HEK293 (cell line): ENCODE results near the gene PSD4.
A peak's percentile ranks its signal among the peaks of the same experiment; 100 is the strongest.

Source experiments
- GLIS2 ChIP-seq: fragments of 450-650 bp; formaldehyde crosslinking; IDR thresholded peaks from 2 replicates; pipeline ENCODE4 v1.5.1; 2016; ENCODE audit warnings: missing biosample characterization, missing genetic modification characterization
- ZBTB17 ChIP-seq: fragments of 450-650 bp; formaldehyde crosslinking; IDR thresholded peaks from 2 replicates; pipeline ENCODE4 v1.5.1; 2016; ENCODE audit warnings: missing biosample characterization, missing genetic modification characterization
- ZBTB7A ChIP-seq: fragments of 450-650 bp; formaldehyde crosslinking; IDR thresholded peaks from 2 replicates; pipeline ENCODE4 v1.5.1; 2016; ENCODE audit warnings: low read depth, missing biosample characterization, missing genetic modification characterization
- ZNF133 ChIP-seq: fragments of 450-650 bp; formaldehyde crosslinking; IDR thresholded peaks from 2 replicates; pipeline ENCODE4 v1.5.1; 2016; ENCODE audit warnings: missing biosample characterization, missing genetic modification characterization
- ZNF138 ChIP-seq: fragments of 450-650 bp; formaldehyde crosslinking; IDR thresholded peaks from 2 replicates; pipeline ENCODE4 v1.5.1; 2016; ENCODE audit warnings: missing biosample characterization, missing genetic modification characterization, borderline replicate concordance
- ZNF2 ChIP-seq: fragments of 450-650 bp; formaldehyde crosslinking; IDR thresholded peaks from 2 replicates; pipeline ENCODE4 v1.5.1; 2016; ENCODE audit warnings: missing biosample characterization, missing genetic modification characterization
- ZNF266 ChIP-seq: fragments of 450-650 bp; formaldehyde crosslinking; IDR thresholded peaks from 2 replicates; pipeline ENCODE4 v1.5.1; 2016; ENCODE audit warnings: missing biosample characterization, missing genetic modification characterization, low read depth
- ZNF335 ChIP-seq: fragments of 450-650 bp; formaldehyde crosslinking; conservative IDR thresholded peaks from 2 replicates; pipeline ENCODE4 v1.5.1; 2016; ENCODE audit warnings: missing biosample characterization, missing genetic modification characterization
- ZNF341 ChIP-seq: fragments of 450-650 bp; formaldehyde crosslinking; IDR thresholded peaks from 2 replicates; pipeline ENCODE4; 2016; ENCODE audit warnings: low read depth, missing biosample characterization, missing genetic modification characterization
- ZNF555 ChIP-seq: fragments of 450-650 bp; formaldehyde crosslinking; conservative IDR thresholded peaks from 2 replicates; pipeline ENCODE4 v1.5.1; 2017; ENCODE audit warnings: missing biosample characterization, mild to moderate bottlenecking, missing genetic modification characterization, inconsistent platforms
- ZNF610 ChIP-seq: fragments of 450-650 bp; formaldehyde crosslinking; IDR thresholded peaks from 2 replicates; pipeline ENCODE4 v1.5.1; 2016; ENCODE audit warnings: missing biosample characterization, missing genetic modification characterization, borderline replicate concordance
- ZSCAN16 ChIP-seq: fragments of 450-650 bp; formaldehyde crosslinking; IDR thresholded peaks from 2 replicates; pipeline ENCODE4 v1.5.1; 2016; ENCODE audit warnings: missing biosample characterization, missing genetic modification characterization
- ZSCAN30 ChIP-seq: fragments of 450-650 bp; IDR thresholded peaks from 2 replicates; pipeline ENCODE4 v1.5.1; 2018; ENCODE audit warnings: missing biosample characterization, mild to moderate bottlenecking, missing genetic modification characterization, moderate library complexity
- TF ChIP-seq, protein P1 (sequence below): fragments of 450-650 bp; formaldehyde crosslinking; IDR thresholded peaks from 2 replicates; pipeline ENCODE4 v1.5.1; 2016; ENCODE audit warnings: missing biosample characterization, missing genetic modification characterization
- TF ChIP-seq, protein P2 (sequence below): fragments of 450-650 bp; formaldehyde crosslinking; conservative IDR thresholded peaks from 2 replicates; pipeline ENCODE4 v1.5.1; 2016; ENCODE audit warnings: low read depth, missing biosample characterization, missing genetic modification characterization
- TF ChIP-seq, protein P3 (sequence below): fragments of 450-650 bp; formaldehyde crosslinking; optimal IDR thresholded peaks from 2 replicates; pipeline ENCODE3; 2016; ENCODE audit warnings: missing biosample characterization, mild to moderate bottlenecking, missing genetic modification characterization
- TF ChIP-seq, protein P4 (sequence below): fragments of 450-650 bp; formaldehyde crosslinking; IDR thresholded peaks from 2 replicates; pipeline ENCODE4 v1.5.1; 2016; ENCODE audit warnings: missing biosample characterization, missing genetic modification characterization
- TF ChIP-seq, protein P5 (sequence below): fragments of 450-650 bp; formaldehyde crosslinking; IDR thresholded peaks from 2 replicates; pipeline ENCODE4 v1.5.1; 2016; ENCODE audit warnings: missing biosample characterization, missing genetic modification characterization, borderline replicate concordance

PSD4 gene

DNA sequence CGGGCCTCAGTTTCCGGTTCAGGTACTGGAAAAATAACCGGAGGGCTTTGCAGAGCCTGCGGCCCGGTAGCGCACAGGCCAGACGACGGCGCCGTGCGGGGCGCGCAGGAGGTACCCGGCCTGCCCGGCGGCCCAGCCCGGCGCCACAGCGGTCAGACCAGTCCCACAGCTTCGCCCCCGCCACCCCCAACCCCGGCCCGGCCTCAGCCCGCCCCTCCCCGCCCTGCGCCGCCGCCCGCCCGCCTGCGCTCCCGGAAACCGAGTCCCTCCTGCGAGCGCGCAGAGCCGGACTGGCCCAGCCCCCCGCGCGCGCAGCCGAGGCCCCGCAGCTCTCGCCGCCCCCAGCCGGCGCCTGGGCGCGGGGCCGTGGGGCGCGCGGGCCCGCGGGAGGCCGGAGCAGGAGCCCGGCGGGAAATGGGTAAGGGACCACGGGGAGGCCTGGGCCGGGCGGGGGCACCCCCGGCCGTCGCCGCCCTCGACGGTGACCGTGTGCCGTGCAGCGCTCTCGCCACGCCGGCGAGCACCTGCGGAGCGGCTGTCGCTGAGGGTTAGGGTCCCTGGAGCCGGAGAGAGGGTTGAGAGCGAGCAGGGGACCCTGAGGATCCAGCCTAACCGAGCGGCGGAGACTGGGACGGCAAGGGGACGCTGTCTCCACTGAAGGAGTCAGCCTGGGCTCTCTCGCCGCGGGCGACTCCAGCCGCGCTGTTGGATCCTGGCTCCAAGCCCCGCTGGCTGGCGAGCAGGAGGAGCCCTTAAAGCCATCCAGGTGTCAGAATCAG, 16.5 kb upstream of the PSD4 start (continued):
- TF ChIP-seq, protein P1, sequence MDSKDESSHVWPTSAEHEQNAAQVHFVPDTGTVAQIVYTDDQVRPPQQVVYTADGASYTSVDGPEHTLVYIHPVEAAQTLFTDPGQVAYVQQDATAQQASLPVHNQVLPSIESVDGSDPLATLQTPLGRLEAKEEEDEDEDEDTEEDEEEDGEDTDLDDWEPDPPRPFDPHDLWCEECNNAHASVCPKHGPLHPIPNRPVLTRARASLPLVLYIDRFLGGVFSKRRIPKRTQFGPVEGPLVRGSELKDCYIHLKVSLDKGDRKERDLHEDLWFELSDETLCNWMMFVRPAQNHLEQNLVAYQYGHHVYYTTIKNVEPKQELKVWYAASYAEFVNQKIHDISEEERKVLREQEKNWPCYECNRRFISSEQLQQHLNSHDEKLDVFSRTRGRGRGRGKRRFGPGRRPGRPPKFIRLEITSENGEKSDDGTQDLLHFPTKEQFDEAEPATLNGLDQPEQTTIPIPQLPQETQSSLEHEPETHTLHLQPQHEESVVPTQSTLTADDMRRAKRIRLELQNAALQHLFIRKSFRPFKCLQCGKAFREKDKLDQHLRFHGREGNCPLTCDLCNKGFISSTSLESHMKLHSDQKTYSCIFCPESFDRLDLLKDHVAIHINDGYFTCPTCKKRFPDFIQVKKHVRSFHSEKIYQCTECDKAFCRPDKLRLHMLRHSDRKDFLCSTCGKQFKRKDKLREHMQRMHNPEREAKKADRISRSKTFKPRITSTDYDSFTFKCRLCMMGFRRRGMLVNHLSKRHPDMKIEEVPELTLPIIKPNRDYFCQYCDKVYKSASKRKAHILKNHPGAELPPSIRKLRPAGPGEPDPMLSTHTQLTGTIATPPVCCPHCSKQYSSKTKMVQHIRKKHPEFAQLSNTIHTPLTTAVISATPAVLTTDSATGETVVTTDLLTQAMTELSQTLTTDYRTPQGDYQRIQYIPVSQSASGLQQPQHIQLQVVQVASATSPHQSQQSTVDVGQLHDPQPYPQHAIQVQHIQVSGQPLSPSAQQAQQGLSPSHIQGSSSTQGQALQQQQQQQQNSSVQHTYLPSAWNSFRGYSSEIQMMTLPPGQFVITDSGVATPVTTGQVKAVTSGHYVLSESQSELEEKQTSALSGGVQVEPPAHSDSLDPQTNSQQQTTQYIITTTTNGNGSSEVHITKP (tag by site-specific recombination), result no peak
- TF ChIP-seq GLIS2 (tag by site-specific recombination), result peak; percentile 63; the same call in 1 of the 2 replicates
- TF ChIP-seq ZSCAN30, result no peak
- TF ChIP-seq ZSCAN16, result no peak
- TF ChIP-seq, protein P2, sequence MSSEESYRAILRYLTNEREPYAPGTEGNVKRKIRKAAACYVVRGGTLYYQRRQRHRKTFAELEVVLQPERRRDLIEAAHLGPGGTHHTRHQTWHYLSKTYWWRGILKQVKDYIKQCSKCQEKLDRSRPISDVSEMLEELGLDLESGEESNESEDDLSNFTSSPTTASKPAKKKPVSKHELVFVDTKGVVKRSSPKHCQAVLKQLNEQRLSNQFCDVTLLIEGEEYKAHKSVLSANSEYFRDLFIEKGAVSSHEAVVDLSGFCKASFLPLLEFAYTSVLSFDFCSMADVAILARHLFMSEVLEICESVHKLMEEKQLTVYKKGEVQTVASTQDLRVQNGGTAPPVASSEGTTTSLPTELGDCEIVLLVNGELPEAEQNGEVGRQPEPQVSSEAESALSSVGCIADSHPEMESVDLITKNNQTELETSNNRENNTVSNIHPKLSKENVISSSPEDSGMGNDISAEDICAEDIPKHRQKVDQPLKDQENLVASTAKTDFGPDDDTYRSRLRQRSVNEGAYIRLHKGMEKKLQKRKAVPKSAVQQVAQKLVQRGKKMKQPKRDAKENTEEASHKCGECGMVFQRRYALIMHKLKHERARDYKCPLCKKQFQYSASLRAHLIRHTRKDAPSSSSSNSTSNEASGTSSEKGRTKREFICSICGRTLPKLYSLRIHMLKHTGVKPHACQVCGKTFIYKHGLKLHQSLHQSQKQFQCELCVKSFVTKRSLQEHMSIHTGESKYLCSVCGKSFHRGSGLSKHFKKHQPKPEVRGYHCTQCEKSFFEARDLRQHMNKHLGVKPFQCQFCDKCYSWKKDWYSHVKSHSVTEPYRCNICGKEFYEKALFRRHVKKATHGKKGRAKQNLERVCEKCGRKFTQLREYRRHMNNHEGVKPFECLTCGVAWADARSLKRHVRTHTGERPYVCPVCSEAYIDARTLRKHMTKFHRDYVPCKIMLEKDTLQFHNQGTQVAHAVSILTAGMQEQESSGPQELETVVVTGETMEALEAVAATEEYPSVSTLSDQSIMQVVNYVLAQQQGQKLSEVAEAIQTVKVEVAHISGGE (tag by site-specific recombination), result peak; percentile 15; the same call in 1 of the 2 replicates
- TF ChIP-seq ZBTB17, result peak; percentile 20; the same call in 1 of the 2 replicates
- TF ChIP-seq ZNF341 (tag by site-specific recombination), result peak; percentile 29; the same call in 1 of the 2 replicates
- TF ChIP-seq ZNF2 (tag by site-specific recombination), result no peak
- TF ChIP-seq ZNF133 (tag by site-specific recombination), result no peak
- no peak for TF ChIP-seq ZNF555 (tag by site-specific recombination)
- TF ChIP-seq ZNF266, result no peak
- TF ChIP-seq, protein P3, sequence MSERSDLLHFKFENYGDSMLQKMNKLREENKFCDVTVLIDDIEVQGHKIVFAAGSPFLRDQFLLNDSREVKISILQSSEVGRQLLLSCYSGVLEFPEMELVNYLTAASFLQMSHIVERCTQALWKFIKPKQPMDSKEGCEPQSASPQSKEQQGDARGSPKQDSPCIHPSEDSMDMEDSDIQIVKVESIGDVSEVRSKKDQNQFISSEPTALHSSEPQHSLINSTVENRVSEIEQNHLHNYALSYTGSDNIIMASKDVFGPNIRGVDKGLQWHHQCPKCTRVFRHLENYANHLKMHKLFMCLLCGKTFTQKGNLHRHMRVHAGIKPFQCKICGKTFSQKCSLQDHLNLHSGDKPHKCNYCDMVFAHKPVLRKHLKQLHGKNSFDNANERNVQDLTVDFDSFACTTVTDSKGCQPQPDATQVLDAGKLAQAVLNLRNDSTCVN, result peak; percentile 59
- TF ChIP-seq, protein P4, sequence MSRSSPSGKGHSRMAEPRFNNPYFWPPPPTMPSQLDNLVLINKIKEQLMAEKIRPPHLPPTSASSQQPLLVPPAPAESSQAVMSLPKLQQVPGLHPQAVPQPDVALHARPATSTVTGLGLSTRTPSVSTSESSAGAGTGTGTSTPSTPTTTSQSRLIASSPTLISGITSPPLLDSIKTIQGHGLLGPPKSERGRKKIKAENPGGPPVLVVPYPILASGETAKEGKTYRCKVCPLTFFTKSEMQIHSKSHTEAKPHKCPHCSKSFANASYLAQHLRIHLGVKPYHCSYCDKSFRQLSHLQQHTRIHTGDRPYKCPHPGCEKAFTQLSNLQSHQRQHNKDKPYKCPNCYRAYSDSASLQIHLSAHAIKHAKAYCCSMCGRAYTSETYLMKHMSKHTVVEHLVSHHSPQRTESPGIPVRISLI (tag by site-specific recombination), result no peak
- TF ChIP-seq ZBTB7A, result no peak
- no peak for TF ChIP-seq ZNF138 (tag by site-specific recombination)
- TF ChIP-seq ZNF335, result peak; percentile 37; the same call in 1 of the 2 replicates
- TF ChIP-seq, protein P5, sequence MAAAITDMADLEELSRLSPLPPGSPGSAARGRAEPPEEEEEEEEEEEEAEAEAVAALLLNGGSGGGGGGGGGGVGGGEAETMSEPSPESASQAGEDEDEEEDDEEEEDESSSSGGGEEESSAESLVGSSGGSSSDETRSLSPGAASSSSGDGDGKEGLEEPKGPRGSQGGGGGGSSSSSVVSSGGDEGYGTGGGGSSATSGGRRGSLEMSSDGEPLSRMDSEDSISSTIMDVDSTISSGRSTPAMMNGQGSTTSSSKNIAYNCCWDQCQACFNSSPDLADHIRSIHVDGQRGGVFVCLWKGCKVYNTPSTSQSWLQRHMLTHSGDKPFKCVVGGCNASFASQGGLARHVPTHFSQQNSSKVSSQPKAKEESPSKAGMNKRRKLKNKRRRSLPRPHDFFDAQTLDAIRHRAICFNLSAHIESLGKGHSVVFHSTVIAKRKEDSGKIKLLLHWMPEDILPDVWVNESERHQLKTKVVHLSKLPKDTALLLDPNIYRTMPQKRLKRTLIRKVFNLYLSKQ, result no peak
- no peak for TF ChIP-seq ZNF610 (tag by site-specific recombination)
